H9 (cell line): ENCODE measurements around the gene NCK1. TPM values are rescaled to one million over a fixed set of nuclear protein-coding genes. Genes with fewer than 3 reads are reported as not detected.
A peak's percentile ranks its signal among the peaks of the same experiment; 100 is the strongest.

ENCODE experiments used
- DNase-seq: peaks from one replicate; pipeline ENCODE4 v3.0.0-alpha.2; 2017
- H2AFZ ChIP-seq: one replicate; pipeline ENCODE4 v1.6.1; 2013; ENCODE audit warnings: mild to moderate bottlenecking, low read length, control low read depth, moderate library complexity
- H2AK5ac ChIP-seq: 2 replicates; pipeline ENCODE4 v1.6.1; 2013; ENCODE audit warnings: low read length, control low read depth, mixed read lengths; ENCODE audit not compliant: insufficient read length
- H2BK120ac ChIP-seq: one replicate; pipeline ENCODE4 v1.6.1; 2013; ENCODE audit warnings: low read depth, mild to moderate bottlenecking, low read length, control low read depth, inconsistent platforms; ENCODE audit not compliant: poor library complexity, severe bottlenecking
- H2BK12ac ChIP-seq: 2 replicates; pipeline ENCODE4 v1.6.1; 2013; ENCODE audit warnings: low read length, control low read depth, mixed read lengths, low read depth; ENCODE audit not compliant: insufficient read length
- H2BK15ac ChIP-seq: 2 replicates; pipeline ENCODE4 v1.6.1; 2013; ENCODE audit warnings: low read depth, low read length, control low read depth
- H2BK20ac ChIP-seq: one replicate; pipeline ENCODE4 v1.6.1; 2013; ENCODE audit warnings: low read depth, mild to moderate bottlenecking, low read length, control low read depth, inconsistent platforms; ENCODE audit not compliant: poor library complexity, severe bottlenecking
- H2BK5ac ChIP-seq: 2 replicates; pipeline ENCODE4 v1.6.1; 2013; ENCODE audit warnings: low read length, control low read depth, mixed read lengths; ENCODE audit not compliant: insufficient read length
- H3K14ac ChIP-seq: 2 replicates; pipeline ENCODE4 v1.6.1; 2013; ENCODE audit warnings: low read length, control low read depth; ENCODE audit not compliant: insufficient read depth
- H3K18ac ChIP-seq: 2 replicates; pipeline ENCODE4 v1.6.1; 2013; ENCODE audit warnings: low read depth, mild to moderate bottlenecking, mixed read lengths, low read length, control low read depth; ENCODE audit not compliant: insufficient read length
- H3K23ac ChIP-seq: 2 replicates; pipeline ENCODE4 v1.6.1; 2013; ENCODE audit warnings: low read length, control low read depth, mixed read lengths, low read depth; ENCODE audit not compliant: insufficient read length
- H3K23me2 ChIP-seq: 2 replicates; pipeline ENCODE4 v1.6.1; 2013; ENCODE audit warnings: low read depth, mild to moderate bottlenecking, mixed read lengths, low read length, control low read depth; ENCODE audit not compliant: insufficient read length, poor library complexity, severe bottlenecking
- H3K27ac ChIP-seq: 2 replicates; pipeline ENCODE4 v1.5.1; 2013; ENCODE audit warnings: low read length, control low read depth, mixed read lengths, low read depth; ENCODE audit not compliant: insufficient read length
- H3K27me3 ChIP-seq: 2 replicates; pipeline ENCODE4 v1.6.1; 2013; ENCODE audit warnings: low read length, control low read depth, inconsistent platforms; ENCODE audit not compliant: insufficient read depth
- H3K4ac ChIP-seq: 2 replicates; pipeline ENCODE4 v1.6.1; 2013; ENCODE audit warnings: low read depth, mild to moderate bottlenecking, control low read depth, inconsistent platforms, low read length, moderate library complexity
- H3K4me1 ChIP-seq: 2 replicates; pipeline ENCODE4 v1.6.1; 2013; ENCODE audit warnings: low read length, control low read depth, inconsistent platforms; ENCODE audit not compliant: insufficient read depth
- H3K4me2 ChIP-seq: 2 replicates; pipeline ENCODE4 v1.6.1; 2013; ENCODE audit warnings: low read length, control low read depth, mixed read lengths; ENCODE audit not compliant: insufficient read length, insufficient read depth
- H3K56ac ChIP-seq: 2 replicates; pipeline ENCODE4 v1.6.1; 2013; ENCODE audit warnings: low read depth, mild to moderate bottlenecking, mixed read lengths, low read length, control low read depth; ENCODE audit not compliant: insufficient read length
- H3K79me1 ChIP-seq: 2 replicates; pipeline ENCODE4 v1.6.1; 2013; ENCODE audit warnings: low read depth, mild to moderate bottlenecking, moderate library complexity, low read length, control low read depth, inconsistent platforms; ENCODE audit not compliant: insufficient read depth, poor library complexity, severe bottlenecking
- H3K79me2 ChIP-seq: 2 replicates; pipeline ENCODE4 v1.6.1; 2013; ENCODE audit warnings: low read length, control low read depth, inconsistent platforms; ENCODE audit not compliant: insufficient read depth
- H3K9ac ChIP-seq: 2 replicates; pipeline ENCODE4 v1.6.1; 2013; ENCODE audit warnings: low read length, control low read depth, mixed read lengths; ENCODE audit not compliant: insufficient read length; ENCODE audit errors: extremely low read depth
- H3K9me3 ChIP-seq: one replicate; pipeline ENCODE4 v1.6.1; 2013; ENCODE audit warnings: low read depth, low read length, inconsistent platforms; ENCODE audit not compliant: control insufficient read depth
- H3T11ph ChIP-seq: one replicate; pipeline ENCODE4 v1.6.1; 2013; ENCODE audit warnings: mild to moderate bottlenecking, low read length, control low read depth, inconsistent platforms
- H4K20me1 ChIP-seq: one replicate; pipeline ENCODE4 v1.6.1; 2013; ENCODE audit not compliant: control insufficient read depth, insufficient read length, insufficient read depth
- H4K5ac ChIP-seq: 2 replicates; pipeline ENCODE4 v1.6.1; 2013; ENCODE audit warnings: low read depth, mild to moderate bottlenecking, mixed read lengths, low read length, control low read depth; ENCODE audit not compliant: insufficient read length
- H4K8ac ChIP-seq: replicated peaks from 2 replicates; pipeline ENCODE4 v1.6.1; 2013; ENCODE audit warnings: low read length, control low read depth, mixed read lengths, low read depth; ENCODE audit not compliant: insufficient read length
- H4K91ac ChIP-seq: 2 replicates; pipeline ENCODE4 v1.6.1; 2013; ENCODE audit warnings: low read depth, mild to moderate bottlenecking, moderate library complexity, mixed read lengths, low read length, control low read depth; ENCODE audit not compliant: insufficient read length
- H3K27ac Mint-ChIP-seq, 3 experiments: 2 replicates in 2 of 3; 3 replicates in 1 of 3; pipeline ENCODE4 v1.8.0; 2020 to 2021; ENCODE audit warnings: mixed read lengths in 3 of 3, mild to moderate bottlenecking in 1 of 3, moderate library complexity in 1 of 3
- H3K27me3 Mint-ChIP-seq: 2 replicates; pipeline ENCODE4 v1.8.0; 2021; ENCODE audit warnings: low read depth, mild to moderate bottlenecking, moderate library complexity, mixed read lengths
- H3K36me3 Mint-ChIP-seq, 3 experiments: 2 replicates in 2 of 3; 3 replicates in 1 of 3; pipeline ENCODE4 v1.8.0; 2020 to 2021; ENCODE audit warnings: low read depth in 3 of 3, mixed read lengths in 3 of 3; ENCODE audit not compliant: insufficient read depth in 1 of 3
- H3K4me1 Mint-ChIP-seq, 2 experiments: 2 replicates each; pipeline ENCODE4 v1.8.0; 2020; ENCODE audit warnings: mixed read lengths in 2 of 2
- H3K4me3 Mint-ChIP-seq, 2 experiments: 2 replicates in 1 of 2; 3 replicates in 1 of 2; pipeline ENCODE4 v1.8.0; 2020 to 2021; ENCODE audit warnings: mild to moderate bottlenecking in 2 of 2, mixed read lengths in 2 of 2, moderate library complexity in 1 of 2
- H3K9me3 Mint-ChIP-seq, 2 experiments: 2 replicates in 1 of 2; 3 replicates in 1 of 2; pipeline ENCODE4 v1.8.0; 2020; ENCODE audit warnings: mild to moderate bottlenecking in 2 of 2, mixed read lengths in 2 of 2, moderate library complexity in 1 of 2
- WGBS: extraction: QIAGEN DNeasy Blood & Tissue Kit; methylation state at CpG from one replicate; pipeline ENCODE4 v1.1.7; 2013; ENCODE audit warnings: missing lambda C conversion rate, low lambda C conversion rate, mixed read lengths; ENCODE audit not compliant: insufficient read length; ENCODE audit errors: extremely low coverage; 5-methylcytosine and 5-hydroxymethylcytosine counted together
- total RNA-seq: library from RNA; stranded (reverse); gene quantifications from 2 replicates; pipeline ENCODE4 v1.2.1, GENCODE V29; 2021
- TF ChIP-seq, protein P1 (sequence below): fragments of 200-600 bp; sonication (generic); conservative IDR thresholded peaks from 3 replicates; pipeline ENCODE4 v1.8.0; 2021; ENCODE audit warnings: antibody characterized with exemption, mild to moderate bottlenecking

Gene NCK1
- total RNA-seq, 1 experiment from 2014 or later, result 26.4 TPM

DNA sequence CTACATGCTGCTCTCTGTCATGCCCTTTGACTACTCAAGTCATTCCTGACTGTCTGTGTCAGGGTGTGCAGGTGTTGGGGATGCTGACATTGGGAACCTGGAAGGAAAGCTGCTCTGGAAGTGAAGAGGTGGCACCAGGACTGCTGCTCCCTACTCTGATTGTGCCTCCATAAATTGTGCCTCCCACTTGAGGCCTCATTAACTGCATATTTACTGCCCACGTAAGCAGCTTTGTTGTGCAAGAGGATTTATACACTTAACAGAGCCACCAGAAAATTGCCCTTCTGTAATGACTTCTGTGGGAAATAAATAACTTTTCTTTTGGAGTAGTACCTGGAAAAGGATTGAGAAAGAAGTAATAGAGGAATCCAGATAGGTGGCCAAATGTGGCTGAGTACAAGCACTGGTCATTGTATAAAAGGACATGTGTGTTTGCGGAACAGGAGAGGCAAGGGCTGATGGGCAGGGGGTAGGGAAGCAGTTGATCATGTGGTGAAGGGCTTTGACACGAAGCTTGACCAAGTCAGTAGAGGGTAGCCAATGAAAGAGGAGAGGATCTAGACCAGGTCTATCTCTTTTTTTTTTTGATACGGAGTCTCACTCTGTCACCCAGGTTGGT is 120.6 kb downstream of the NCK1 start:
- Histone ChIP-seq H3K9ac (no peak overlapping the region), H3K23me2 (no peaks in the 10 kb centered on the region), H3K27ac (no peak overlapping the region), H3K79me1 (no peaks in the 10 kb centered on the region), H3T11ph (no peak overlapping the region), H2AK5ac (no peak overlapping the region), H2AFZ (no peak overlapping the region), H3K4ac (no peak overlapping the region), H3K79me2 (no peaks in the 10 kb centered on the region), H4K5ac (no peak overlapping the region), H4K20me1 (no peaks in the 10 kb centered on the region), H2BK120ac (no peak overlapping the region), H3K4me1 (no peaks in the 10 kb centered on the region; the same call in 1 of the 2 replicates), H4K91ac (no peak overlapping the region), H3K18ac (no peak overlapping the region), H3K9me3 (peaks cover 7% of the 10 kb centered on the region), H2BK5ac (no peak overlapping the region), H3K56ac (no peak overlapping the region), H2BK12ac (no peak overlapping the region), H2BK15ac (no peak overlapping the region), H3K23ac (no peak overlapping the region), H4K8ac (no peak overlapping the region), H3K4me2 (no peak overlapping the region), H3K14ac (no peak overlapping the region), H3K27me3 (no peaks in the 10 kb centered on the region), H2BK20ac (no peak overlapping the region)
- no peak for DNase-seq
- peak overlapping the region in 1 of 3 experiments; percentile 46; a peak in 1 of 7 replicates for H3K27ac Mint-ChIP-seq
- H3K36me3 Mint-ChIP-seq, result peaks cover 6 to 12% (median 10%) of the 10 kb centered on the region in 3 experiments
- H3K27me3 Mint-ChIP-seq, result no peaks in the 10 kb centered on the region
- H3K9me3 Mint-ChIP-seq, result peaks cover 6 to 8% of the 10 kb centered on the region in 2 experiments; a peak in 4 of 5 replicates
- H3K4me1 Mint-ChIP-seq, result 0 out of 4 replicates have a peak, but pooled peaks cover 2 to 4% of the 10 kb centered on the region in 2 experiments
- H3K4me3 Mint-ChIP-seq, result no peak overlapping the region
- TF ChIP-seq, protein P1, sequence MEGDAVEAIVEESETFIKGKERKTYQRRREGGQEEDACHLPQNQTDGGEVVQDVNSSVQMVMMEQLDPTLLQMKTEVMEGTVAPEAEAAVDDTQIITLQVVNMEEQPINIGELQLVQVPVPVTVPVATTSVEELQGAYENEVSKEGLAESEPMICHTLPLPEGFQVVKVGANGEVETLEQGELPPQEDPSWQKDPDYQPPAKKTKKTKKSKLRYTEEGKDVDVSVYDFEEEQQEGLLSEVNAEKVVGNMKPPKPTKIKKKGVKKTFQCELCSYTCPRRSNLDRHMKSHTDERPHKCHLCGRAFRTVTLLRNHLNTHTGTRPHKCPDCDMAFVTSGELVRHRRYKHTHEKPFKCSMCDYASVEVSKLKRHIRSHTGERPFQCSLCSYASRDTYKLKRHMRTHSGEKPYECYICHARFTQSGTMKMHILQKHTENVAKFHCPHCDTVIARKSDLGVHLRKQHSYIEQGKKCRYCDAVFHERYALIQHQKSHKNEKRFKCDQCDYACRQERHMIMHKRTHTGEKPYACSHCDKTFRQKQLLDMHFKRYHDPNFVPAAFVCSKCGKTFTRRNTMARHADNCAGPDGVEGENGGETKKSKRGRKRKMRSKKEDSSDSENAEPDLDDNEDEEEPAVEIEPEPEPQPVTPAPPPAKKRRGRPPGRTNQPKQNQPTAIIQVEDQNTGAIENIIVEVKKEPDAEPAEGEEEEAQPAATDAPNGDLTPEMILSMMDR, result no peak
- no CpG with 5 or more reads among the region's 4 CpGs for WGBS
